ENCODE measurements around the gene SAE1.
"Not testable (repeated sequence)": the region's sequence is repeated elsewhere in the genome, so short reads cannot be mapped to it uniquely, and the experiment has no call there.

Gene SAE1

GRCh38 chr19:47132194-47132852 is 1.7 kb downstream of the SAE1 start:
- no peak for DNase-seq

GRCh38 chr19:47133021-47133471 is 2.4 kb downstream of the SAE1 start:
- no peak for DNase-seq

GRCh38 chr19:47134545-47134944 is 3.9 kb downstream of the SAE1 start:
- DNase-seq: no peak

GRCh38 chr19:47135156-47135555 is 4.5 kb downstream of the SAE1 start:
- DNase-seq: no peak

- not testable (repeated sequence) for DNase-seq
These were observed 10.6 kb downstream of the SAE1 start for GRCh38 chr19:47141252-47141651.

GRCh38 chr19:47141695-47142094 is 11.1 kb downstream of the SAE1 start:
- DNase-seq: no peak

GRCh38 chr19:47142779-47143178 is 12.1 kb downstream of the SAE1 start:
- no peak for DNase-seq

GRCh38 chr19:47143322-47144073 is 12.9 kb downstream of the SAE1 start:
- DNase-seq: no peak

GRCh38 chr19:47144630-47145029 is 14.0 kb downstream of the SAE1 start:
- no peak for DNase-seq

GRCh38 chr19:47145639-47146486 is 15.2 kb downstream of the SAE1 start:
- no peak for DNase-seq

GRCh38 chr19:47146920-47147319 is 16.3 kb downstream of the SAE1 start:
- no peak for DNase-seq

GRCh38 chr19:47151627-47152026 is 21.0 kb downstream of the SAE1 start:
- no peak for DNase-seq

- DNase-seq: no peak
These were observed 21.6 kb downstream of the SAE1 start for GRCh38 chr19:47152205-47152604.

- no peak for DNase-seq
These were observed 22.0 kb downstream of the SAE1 start for GRCh38 chr19:47152632-47153031.

GRCh38 chr19:47153266-47153665 is 22.6 kb downstream of the SAE1 start:
- DNase-seq: no peak

- no peak for DNase-seq
These were observed 24.5 kb downstream of the SAE1 start for GRCh38 chr19:47155148-47155547.

GRCh38 chr19:47156861-47157430 is 26.3 kb downstream of the SAE1 start:
- DNase-seq: no peak

- DNase-seq: no peak
These were observed 27.0 kb downstream of the SAE1 start for GRCh38 chr19:47157431-47158321.

GRCh38 chr19:47158367-47158791 is 27.7 kb downstream of the SAE1 start:
- no peak for DNase-seq

GRCh38 chr19:47158879-47159503 is 28.4 kb downstream of the SAE1 start:
- no peak for DNase-seq

- DNase-seq: no peak
These were observed 31.3 kb downstream of the SAE1 start for GRCh38 chr19:47161876-47162489.
